GM18861 (cell line): ENCODE data around the gene ZNF529.
"Not testable (repeated sequence)": the region's sequence is repeated elsewhere in the genome, so short reads cannot be mapped to it uniquely, and the experiment has no call there.

ENCODE experiments used
- ATAC-seq: cut with Tn5 transposase; IDR thresholded peaks from one replicate; pipeline ENCODE4 v1.9.1; 2021; ENCODE audit not compliant: unreplicated experiment

ZNF529 gene

DNA sequence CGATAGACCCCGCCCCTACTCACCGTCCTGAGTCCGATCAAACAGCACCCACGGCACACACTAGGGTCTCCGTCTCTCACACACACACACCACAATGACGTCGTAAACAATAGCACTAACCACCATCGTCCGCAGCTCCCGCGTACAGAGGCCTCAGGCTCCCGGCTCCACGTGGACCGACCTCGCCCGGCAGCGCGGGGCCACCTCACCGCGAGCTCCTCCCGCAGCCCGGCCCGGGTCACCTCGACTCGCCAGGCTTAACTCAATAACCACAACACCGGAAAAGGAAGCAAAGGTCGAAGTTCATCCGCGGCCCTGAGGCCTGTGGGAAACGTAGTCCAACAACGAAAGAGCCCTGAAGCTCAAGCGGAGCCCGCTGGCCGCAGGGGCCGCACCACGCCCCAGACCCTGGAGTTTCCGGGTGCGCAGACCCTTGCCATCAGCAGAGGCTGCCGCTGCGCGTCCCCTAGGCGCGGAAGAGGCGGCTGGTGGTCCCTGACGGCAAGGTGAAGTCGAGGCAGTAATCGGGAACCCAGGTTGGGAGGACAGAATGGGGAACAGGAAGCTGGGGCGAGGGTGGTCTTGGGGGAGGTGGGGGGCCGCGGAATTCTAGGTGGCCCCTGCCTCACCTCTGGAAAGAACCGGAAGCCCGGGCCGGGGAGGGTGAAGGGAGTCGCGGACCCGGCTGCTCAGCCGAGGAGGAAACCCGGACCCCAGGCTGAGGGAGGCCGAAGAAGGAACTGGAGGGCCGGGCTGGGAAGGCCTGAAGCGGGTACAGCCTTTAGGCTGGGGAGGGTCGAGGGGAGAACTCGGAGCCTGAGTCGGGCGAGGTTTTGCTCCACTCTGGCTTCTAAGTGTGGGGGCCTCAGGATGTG lies at the start of gene ZNF529:
Gene ZNF529 (minus strand): TSS at position 273 of the 875 bp plus-strand sequence. CDS start 946 bp downstream, outside the sequence.
- ATAC-seq: peak; percentile 89

DNA sequence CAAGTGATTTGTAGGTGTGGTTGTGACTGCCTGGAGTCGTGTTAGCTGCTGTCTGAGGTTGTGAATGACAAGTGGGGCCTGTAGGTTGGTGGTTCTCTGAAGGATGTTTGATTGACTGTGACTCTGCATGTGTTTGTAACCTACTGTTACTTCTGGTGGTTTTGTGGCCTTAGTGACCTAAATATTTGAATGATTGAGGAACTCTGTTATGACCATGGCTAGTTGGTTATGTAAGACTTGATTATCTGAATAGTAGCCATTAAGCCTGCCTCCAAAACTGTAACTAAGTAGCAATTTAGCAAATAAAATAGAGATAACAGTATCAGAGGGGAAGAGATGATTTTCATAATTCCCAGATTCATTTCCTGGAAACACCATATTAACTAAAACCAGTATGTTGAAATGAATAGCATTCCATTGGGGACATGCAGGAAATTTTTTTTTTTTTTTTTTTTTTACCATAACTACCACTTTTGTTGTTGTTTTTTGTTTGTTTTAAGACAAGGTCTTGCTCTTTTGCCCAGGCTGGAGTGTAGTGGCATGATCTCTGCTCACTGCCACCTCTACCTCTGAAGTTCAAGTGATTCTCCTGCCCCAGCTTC lies 32.9 kb upstream of the ZNF529 start:
- no peak for ATAC-seq

DNA sequence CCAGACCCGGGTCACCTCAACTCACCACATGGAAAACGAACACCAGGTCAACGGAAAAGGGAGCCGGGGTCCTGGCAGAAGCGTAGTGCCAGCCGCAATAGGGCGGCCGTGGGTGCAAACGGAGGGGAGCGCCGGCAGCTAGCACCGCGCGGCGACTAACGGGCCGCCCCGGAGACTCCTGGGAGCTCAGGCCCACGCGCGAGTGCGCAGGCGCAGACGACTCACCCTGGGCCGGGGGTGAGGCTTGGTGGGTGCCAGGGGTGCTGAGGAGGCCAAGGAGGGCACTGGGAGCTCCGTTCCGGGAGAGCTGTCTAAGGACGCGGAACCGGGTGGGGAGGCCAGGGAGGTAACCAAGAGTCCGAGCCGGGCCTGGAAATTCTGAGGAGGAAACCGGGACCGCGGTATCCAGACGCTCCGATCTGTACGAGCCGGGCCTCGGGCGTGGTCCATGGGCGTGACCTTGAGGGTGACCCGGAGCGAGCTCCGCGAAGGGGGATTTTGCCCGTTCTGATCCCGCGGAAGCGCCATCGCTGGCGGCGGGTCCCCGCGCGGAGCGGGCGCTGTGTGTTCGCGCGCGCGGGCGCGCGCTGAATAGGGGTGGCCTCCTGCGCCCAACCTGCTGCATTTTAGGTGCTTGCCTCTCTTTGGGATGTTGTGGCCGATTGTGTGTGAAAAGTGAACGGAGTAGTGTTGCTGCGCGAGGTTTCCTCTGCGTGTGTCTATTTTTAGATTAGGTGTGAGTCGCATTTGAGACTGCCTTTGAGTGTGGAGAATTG lies 32.2 kb upstream of the ZNF529 start, which contains the start of gene ZNF382:
Gene ZNF382 (plus strand): TSS at position 213 of the 776 bp plus-strand sequence. CDS start 4,602 bp downstream, outside the sequence.
- ATAC-seq: peak; percentile 46

- ATAC-seq: peak; percentile 52
Measured at GRCh38 chr19:36604656-36605100, 31.6 kb upstream of the ZNF529 start.

GRCh38 chr19:36602681-36603080 lies 29.6 kb upstream of the ZNF529 start:
- not testable (repeated sequence) for ATAC-seq

DNA sequence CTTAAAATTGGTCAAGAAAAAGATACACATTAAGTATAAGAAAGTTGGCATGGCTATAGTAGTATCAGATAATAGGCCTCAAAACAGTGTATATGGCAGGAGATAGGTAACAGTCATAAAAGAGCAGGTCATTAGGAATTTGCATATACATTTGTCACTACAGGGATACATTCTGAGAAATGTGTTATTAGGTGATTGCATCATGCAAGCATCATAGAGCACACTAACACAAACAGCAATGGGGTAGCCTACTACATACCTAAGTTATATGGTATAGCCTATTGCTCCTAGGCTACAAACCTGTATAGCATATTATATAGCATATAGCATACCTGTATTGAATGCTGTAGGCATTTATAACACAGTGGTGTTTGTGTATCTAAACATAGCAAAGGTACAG lies 6.2 kb upstream of the ZNF529 start:
- no peak for ATAC-seq

GRCh38 chr19:36577271-36577996 lies 4.3 kb upstream of the ZNF529 start:
- no peak for ATAC-seq

DNA sequence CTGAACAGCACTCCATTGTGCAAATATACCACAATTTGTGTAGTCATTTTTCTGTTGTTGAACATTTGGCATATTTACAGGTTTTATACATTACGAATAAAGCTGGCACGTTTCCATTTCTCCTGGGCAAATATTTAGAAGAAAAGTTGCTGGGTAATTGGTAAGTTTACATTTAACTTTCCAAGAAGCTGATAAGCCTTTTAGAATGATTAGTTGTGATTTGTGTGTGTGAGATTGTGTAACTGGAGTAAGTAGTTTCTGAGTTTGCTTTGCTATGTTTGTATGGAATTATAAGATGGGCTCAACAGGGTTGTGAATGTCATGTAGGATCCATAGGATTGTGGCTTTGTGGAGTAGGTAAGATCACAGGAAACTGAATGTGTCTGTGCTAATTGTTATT lies 1.6 kb upstream of the ZNF529 start:
- no peak for ATAC-seq

- no peak for ATAC-seq
Measured at GRCh38 chr19:36573895-36574720, 1.0 kb upstream of the ZNF529 start.

- no peak for ATAC-seq
Measured at GRCh38 chr19:36572593-36573019, 486 bp downstream of the ZNF529 start.

DNA sequence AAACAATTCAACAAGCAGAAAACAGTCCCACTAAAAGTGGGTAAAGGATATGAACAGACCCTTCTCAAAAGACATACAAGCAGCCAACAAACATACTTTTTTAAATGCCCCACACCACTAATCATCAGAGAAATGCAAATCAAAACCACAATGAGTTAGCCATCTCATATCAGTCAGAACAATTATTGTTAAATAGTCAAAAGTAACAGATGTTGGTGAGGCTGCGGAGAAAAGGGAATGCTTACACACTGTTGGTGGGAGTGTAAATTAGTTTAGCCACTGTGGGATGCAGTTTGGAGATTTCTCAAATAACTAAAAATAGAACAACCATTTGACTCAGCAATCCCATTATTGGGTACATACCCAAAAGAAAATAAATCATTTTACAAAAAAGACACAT lies 8.7 kb downstream of the ZNF529 start:
- no peak for ATAC-seq

DNA sequence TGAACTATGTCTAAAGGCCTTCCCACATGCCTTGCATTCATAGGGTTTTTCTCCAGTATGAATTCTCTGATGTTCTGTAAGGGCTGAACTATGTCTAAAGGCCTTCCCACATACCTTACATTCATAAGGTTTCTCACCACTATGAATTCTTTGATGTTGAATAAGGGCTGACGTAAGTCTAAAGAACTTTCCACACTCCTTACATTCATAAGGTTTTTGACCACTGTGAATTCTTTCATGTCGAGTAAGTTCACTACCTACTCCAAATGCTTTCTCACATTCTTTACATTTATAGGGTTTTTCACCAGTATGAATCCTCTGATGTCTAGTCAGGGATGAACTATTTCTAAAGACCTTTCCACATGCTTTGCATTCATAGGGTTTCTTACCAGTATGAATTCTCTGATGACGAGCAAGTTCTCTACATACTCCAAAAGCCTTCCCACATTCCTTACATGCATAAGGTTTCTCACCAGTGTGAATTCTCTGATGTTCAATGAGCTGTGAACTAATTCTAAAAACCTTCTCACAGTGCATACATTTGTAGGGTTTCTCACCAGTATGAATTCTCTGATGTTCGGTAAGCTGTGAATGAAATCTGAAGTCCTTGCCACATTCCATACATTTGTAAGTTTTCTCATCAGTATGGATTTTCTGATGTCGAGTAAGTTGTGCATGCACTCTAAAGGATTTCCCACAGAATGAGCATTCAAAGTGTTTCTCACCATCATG lies 25.9 kb downstream of the ZNF529 start:
- ATAC-seq: no peak

DNA sequence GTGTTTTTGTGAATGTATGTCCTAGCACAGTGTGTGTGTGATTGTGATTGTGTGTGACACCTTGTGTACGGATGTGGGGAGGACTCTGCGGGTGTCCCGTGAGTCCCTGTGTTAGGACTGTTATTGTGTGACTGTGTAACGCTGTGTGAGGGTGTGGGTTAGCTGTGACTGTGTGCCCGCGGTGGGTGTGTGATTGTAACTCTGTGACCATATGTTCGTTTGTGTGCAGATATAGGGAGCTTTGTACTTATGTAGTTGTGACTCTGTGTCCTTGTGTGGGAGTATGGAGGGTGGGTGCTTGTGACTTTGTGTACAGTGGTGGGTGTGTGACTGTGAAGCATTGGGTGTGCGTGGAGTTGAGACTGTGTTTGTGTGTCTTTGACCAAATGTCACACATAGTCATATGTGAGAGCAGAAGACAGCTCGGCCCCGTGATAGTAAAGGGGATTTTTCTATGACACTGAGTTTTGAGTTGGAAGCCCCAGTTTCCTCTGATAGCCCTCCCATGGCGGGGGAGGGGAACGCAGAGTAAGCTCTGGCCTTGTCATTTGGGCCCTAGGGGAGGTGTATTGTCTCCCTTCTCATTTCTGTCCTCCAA lies 44.1 kb downstream of the ZNF529 start:
- ATAC-seq: peak; percentile 22

GRCh38 chr19:36528194-36528920 lies 44.7 kb downstream of the ZNF529 start, which contains the start of gene ZNF260:
ZNF260 (minus strand) TSS chr19:36528271; CDS start chr19:36515238, 13,033 bp downstream.
- ATAC-seq: peak; percentile 76

GRCh38 chr19:36527873-36528193 lies 45.3 kb downstream of the ZNF529 start:
- ATAC-seq: no peak

DNA sequence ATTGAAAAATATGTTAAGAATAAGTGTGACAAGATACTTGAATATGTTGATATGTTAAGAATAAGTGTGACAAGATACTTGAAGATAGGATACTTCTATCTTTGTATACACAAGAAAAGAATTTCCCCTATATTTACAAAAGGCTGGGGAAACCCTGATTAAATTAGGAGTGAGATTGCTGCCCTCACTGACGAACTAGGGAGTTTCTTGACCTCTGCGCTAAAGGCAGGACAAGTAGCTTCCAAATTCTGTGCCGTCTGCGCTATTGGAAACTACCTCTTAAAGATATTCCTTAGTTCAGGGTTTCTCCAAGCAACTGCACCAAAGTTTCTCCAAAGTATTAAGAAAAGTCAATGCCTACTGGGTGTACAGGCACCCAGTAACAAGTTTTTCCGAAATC lies 45.8 kb downstream of the ZNF529 start:
- no peak for ATAC-seq

GRCh38 chr19:36526581-36526980 lies 46.5 kb downstream of the ZNF529 start:
- ATAC-seq: no peak

DNA sequence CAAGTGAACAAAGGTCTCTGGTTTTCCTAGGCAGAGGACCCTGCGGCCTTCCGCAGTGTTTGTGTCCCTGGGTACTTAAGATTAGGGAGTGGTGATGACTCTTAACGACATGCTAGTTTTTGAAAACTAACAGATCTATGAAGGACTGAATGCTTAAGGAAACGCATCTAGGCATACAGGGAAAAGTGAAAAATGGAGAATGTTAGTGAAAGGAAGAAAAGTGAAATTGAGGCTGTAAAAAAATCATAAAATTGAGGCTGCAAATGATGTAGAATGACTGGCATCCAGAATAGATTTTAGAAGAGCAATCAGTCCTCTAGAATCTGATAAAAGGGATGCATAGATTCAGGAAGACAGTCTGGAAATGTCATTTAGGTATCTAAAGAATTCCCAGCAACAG lies 48.5 kb downstream of the ZNF529 start:
- no peak for ATAC-seq
